ENCODE measurements around the gene DCHS2.

GRCh38 chr4:154415313-154415712, 76.3 kb downstream of the DCHS2 start:
- TF ChIP-seq POLR2A (IDR thresholded peaks at IDR 0.05; ENCODE audit: low read depth, low read length) (no peak), POLR2AphosphoS5 (IDR thresholded peaks at IDR 0.05; ENCODE audit: low read depth, low read length) (no peak), TAF1 (IDR thresholded peaks at IDR 0.05; ENCODE audit: low read depth, low read length) (no peak), SPI1 (IDR thresholded peaks at IDR 0.05; ENCODE audit: low read depth, low read length) (no peak)

All from GM12891 (cell line).